Naive B cell (primary cell): ENCODE measurements around the gene ZNF324. TPM values are rescaled to one million over a fixed set of nuclear protein-coding genes. Genes with fewer than 3 reads are reported as not detected.
"Not testable (repeated sequence)": the region's sequence is repeated elsewhere in the genome, so short reads cannot be mapped to it uniquely, and the experiment has no call there.

Experiments used
- ATAC-seq, 2 donors: fragments of 150-1000 bp; cut with Tn5 transposase; 2 replicates each; pipeline ENCODE4 v1.10.0; 2021; ENCODE audit warnings: low read depth in 2 of 2, mild to moderate bottlenecking in 2 of 2, moderate library complexity in 2 of 2
- DNase-seq: peaks from one replicate; pipeline ENCODE4 v3.0.0; 2022
- H3K27ac Mint-ChIP-seq, 6 donors: one replicate each; pipeline ENCODE4 v1.8.0; 2020 to 2022; ENCODE audit warnings: mild to moderate bottlenecking in 6 of 6, mixed read lengths in 6 of 6, moderate library complexity in 5 of 6, inconsistent platforms in 2 of 6
- H3K27me3 Mint-ChIP-seq, 3 donors: one replicate each; pipeline ENCODE4 v1.8.0; 2021 to 2022; ENCODE audit warnings: mixed read lengths in 3 of 3, mild to moderate bottlenecking in 1 of 3
- H3K36me3 Mint-ChIP-seq, 2 donors: one replicate each; pipeline ENCODE4 v1.8.0; 2020 to 2022; ENCODE audit warnings: mixed read lengths in 2 of 2, inconsistent platforms in 1 of 2, mild to moderate bottlenecking in 1 of 2
- H3K4me1 Mint-ChIP-seq, 3 donors: one replicate each; pipeline ENCODE4 v1.8.0; 2020 to 2022; ENCODE audit warnings: mixed read lengths in 3 of 3, inconsistent platforms in 1 of 3, mild to moderate bottlenecking in 1 of 3, moderate library complexity in 1 of 3
- H3K4me3 Mint-ChIP-seq, 8 donors: one replicate each; pipeline ENCODE4 v1.8.0; 2020 to 2022; ENCODE audit warnings: mild to moderate bottlenecking in 8 of 8, mixed read lengths in 8 of 8, moderate library complexity in 8 of 8, inconsistent platforms in 2 of 8
- H3K9me3 Mint-ChIP-seq, 7 donors: one replicate each; pipeline ENCODE4 v1.8.0; 2020 to 2022; ENCODE audit warnings: mixed read lengths in 7 of 7, mild to moderate bottlenecking in 5 of 7, inconsistent platforms in 2 of 7, moderate library complexity in 1 of 7
- polyA plus RNA-seq, 6 donors: library from polyadenylated mRNA; unstranded; fragments of 300-500 nt; fragmentation: Illumina TruSeq; gene quantifications; one replicate each; pipeline ENCODE4 v1.2.3, GENCODE V29; 2021; ENCODE audit warnings: low read depth in 6 of 6

ZNF324 gene
- polyA plus RNA-seq, 6 donors from 2014 or later: 8.5 to 30.0 (median 14.4) TPM

DNA sequence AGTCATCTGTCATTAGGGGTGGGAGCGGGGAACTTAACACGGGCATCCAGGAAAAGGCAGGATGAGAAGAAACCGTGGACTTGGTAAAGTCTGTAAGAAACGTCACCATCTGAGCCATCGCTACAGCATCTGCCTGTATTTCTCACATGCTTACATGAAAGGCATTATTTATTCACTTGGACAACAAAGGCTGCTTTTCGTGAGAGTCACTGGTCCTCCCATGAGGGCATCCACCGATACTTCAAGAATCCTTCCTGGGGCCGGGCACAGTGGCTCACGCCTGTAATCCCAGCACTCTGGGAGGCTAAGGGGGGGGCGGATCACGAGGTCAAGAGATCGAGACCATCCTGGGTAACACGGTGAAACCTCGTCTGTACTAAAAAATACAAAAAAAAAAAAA is 25.4 kb downstream of the ZNF324 start:
- H3K27ac Mint-ChIP-seq: no peak overlapping the region
- DNase-seq (no peak), ATAC-seq (no peak)
- peaks cover 0 to 2% (median 0%) of the 10 kb centered on the region in 7 donors for H3K9me3 Mint-ChIP-seq
- H3K4me1 Mint-ChIP-seq: no peaks in the 10 kb centered on the region
- no peak overlapping the region for H3K4me3 Mint-ChIP-seq
- H3K36me3 Mint-ChIP-seq: no peaks in the 10 kb centered on the region
- no peaks in the 10 kb centered on the region for H3K27me3 Mint-ChIP-seq

DNA sequence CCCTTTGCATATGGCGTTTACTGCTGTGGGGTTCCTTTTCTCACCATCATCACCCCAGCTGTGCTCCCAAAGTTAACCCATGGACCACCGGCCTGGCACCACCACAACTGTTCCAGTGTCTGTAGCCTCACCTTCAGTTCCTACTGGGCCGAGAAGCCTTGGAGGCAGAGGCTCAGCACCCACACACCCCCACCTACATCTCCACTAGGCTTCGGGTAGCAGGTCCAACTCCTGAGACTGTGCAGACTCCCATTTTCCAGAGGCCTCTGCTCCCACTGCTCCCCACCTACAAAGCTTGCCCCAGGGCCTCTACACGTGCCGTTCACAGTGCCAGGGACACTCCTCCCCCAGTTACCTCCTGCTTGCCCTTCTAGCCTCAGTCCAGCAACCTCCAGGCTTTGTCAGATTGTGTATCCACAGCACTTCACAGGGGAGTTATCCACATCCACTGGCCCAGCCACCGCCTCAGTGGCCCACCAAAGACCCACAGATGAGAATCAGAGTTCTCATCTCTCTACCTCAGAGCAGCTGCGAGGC is 30.8 kb downstream of the ZNF324 start:
- Mint-ChIP-seq H3K9me3 (peaks cover 0 to 16% (median 11%) of the 10 kb centered on the region in 7 donors), H3K27ac (peak overlapping the region in 3 of 6 donors; percentile 37 to 74 (median 49)), H3K36me3 (peaks cover 0 to 8% of the 10 kb centered on the region in 2 donors), H3K27me3 (no peaks in the 10 kb centered on the region), H3K4me3 (peak overlapping the region in 6 of 8 donors; percentile 42 to 97 (median 94)), H3K4me1 (peaks cover 12 to 21% (median 13%) of the 10 kb centered on the region in 3 donors)
- DNase-seq: no peak
- ATAC-seq: no peak

DNA sequence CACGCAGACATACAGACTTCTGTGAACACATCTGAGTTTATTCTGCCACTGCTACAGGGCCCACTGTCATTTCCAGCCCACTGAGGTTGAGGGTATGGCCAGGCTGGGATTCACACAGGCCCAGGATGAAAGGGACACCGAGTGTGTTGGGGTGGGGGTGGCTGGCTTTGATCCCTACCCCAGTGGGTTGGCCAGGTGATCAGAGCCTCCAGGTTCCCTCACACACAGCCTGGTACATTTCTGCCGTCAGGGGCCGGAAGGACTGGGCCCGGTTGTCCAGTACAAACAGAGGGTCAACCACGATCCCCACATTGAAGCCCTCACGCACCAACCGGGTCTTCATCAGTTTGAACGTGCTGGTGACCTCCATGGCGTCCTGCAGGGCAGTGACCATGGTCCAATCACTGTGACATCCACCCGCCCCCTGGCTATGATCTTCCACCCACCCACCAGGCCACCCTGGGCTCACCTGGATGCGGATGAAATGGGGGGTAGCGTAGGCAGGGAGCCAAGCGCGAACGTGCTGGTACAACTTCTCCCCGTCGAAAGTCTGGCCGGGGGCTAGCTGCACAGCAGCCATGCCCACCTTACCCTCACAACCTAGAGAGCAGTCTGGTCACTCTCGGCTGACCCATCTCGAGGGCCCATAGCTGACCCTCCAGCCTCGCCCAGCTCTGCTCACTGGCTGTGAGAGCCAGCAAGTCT is 31.6 kb downstream of the ZNF324 start:
- peaks cover 0 to 22% (median 11%) of the 10 kb centered on the region in 7 donors for H3K9me3 Mint-ChIP-seq
- H3K4me3 Mint-ChIP-seq: peak overlapping the region; percentile 86 to 97 (median 94)
- H3K36me3 Mint-ChIP-seq: peaks cover 0 to 8% of the 10 kb centered on the region in 2 donors
- no peaks in the 10 kb centered on the region for H3K27me3 Mint-ChIP-seq
- H3K27ac Mint-ChIP-seq: peak overlapping the region in 2 of 6 donors; percentile 99
- ATAC-seq (no peak), DNase-seq (no peak)
- H3K4me1 Mint-ChIP-seq: peaks cover 12 to 21% (median 13%) of the 10 kb centered on the region in 3 donors

DNA sequence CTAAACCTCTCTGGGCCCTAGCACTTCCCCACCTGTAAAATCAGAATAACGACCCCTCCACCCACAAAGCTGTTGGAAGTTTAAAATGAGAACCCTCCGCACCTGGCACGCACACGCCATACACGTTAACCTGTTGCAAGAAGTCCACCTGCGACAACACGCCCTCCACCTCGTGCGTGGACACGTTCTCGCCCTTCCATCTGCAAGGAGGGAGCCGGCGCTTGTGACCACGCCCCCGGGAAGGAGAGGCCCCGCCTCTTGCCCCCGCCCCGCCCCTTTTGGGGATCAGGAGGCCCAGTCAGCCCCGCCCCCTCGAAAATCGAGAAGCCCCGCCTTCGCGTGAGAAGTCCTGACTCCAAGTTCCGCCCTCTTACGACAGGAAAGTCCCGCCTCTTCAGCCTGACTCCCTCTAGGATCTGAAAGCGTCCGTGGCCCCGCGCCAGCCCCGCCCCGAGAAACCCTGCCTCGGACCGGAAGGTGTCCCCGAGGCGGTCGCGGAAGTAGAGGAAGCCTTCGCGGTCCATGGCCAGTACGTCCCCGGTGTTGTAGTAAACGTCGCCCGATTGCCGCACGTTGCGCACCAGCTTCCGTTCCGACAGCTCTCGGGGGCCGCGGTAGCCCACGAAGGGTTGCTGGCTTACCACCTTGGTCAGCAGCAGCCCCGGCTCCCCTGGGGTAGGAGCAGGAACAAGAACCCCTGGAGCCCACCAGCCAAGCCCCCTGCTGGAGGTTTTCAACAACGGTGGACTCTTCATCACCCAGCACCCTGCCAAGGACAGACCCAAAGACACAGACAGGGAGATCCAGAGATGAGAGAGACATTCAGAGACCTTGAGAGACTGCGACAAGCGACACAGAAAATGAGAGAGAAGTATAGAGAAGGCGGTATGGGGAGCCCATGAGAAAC is 32.4 kb downstream of the ZNF324 start:
- H3K27ac Mint-ChIP-seq: peak overlapping the region; percentile 86 to 99 (median 96)
- H3K36me3 Mint-ChIP-seq: peaks cover 0 to 8% of the 10 kb centered on the region in 2 donors
- peak overlapping the region; percentile 86 to 97 (median 94) for H3K4me3 Mint-ChIP-seq
- peaks cover 12 to 21% (median 13%) of the 10 kb centered on the region in 3 donors for H3K4me1 Mint-ChIP-seq
- ATAC-seq: peak; percentile 88 to 89
- DNase-seq: peak; percentile 88
- H3K9me3 Mint-ChIP-seq: peaks cover 0 to 22% (median 13%) of the 10 kb centered on the region in 7 donors
- no peaks in the 10 kb centered on the region for H3K27me3 Mint-ChIP-seq

DNA sequence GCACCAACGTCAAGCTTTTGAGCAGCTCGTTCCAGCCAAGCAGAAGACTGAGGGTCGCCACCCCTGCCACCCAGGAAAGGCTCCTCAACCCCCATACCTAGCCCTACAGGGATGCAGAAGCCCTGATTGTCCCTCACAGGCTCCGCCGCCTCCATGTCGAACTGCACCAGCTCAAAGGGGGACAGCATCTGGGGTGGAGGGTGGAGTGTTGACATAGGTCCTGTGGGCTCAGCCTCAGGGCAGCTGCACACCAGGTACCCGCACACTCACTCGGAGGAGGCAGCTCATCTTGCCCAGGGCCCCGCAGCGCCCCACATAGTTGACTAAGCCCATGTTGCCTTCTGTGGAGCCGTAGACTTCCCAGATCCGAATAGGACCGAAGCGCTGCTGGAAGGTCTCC is 33.4 kb downstream of the ZNF324 start:
- Mint-ChIP-seq H3K27ac (peak overlapping the region in 2 of 6 donors; percentile 75 to 94), H3K9me3 (peaks cover 0 to 22% (median 13%) of the 10 kb centered on the region in 7 donors), H3K27me3 (no peaks in the 10 kb centered on the region), H3K4me1 (peaks cover 12 to 21% (median 13%) of the 10 kb centered on the region in 3 donors), H3K36me3 (peaks cover 0 to 8% of the 10 kb centered on the region in 2 donors), H3K4me3 (peak overlapping the region in 5 of 8 donors; percentile 35 to 94 (median 57))
- ATAC-seq: no peak
- DNase-seq: no peak

DNA sequence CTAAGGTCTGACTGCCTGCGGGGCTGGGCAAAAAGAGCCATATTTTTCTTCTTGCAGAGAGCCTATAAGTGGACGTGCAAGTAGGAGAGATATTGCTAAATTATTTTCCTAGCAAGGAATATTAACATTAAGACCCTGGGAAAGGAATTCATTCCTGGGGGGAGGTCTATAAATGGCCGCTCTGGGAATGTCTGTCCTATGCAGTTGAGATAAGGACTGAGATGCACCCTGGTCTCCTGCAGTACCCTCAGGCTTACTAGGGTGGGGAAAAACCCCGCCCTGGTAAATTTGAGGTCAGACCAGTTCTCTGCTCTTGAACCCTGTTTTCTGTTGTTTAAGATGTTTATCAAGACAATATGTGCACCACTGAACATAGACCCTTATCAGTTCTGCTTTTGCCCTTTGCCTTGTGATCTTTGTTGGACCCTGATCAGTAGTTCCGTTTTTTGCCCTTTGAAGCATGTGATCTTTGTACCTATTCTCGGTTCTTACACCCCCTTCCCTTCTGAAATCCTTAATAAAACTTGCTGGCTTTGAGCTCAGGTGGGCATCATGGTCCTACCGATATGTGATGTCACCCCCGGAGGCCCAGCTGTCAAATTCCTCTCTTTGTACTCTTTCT is 40.8 kb downstream of the ZNF324 start:
- not testable (repeated sequence) for H3K36me3 Mint-ChIP-seq, DNase-seq, H3K4me1 Mint-ChIP-seq, H3K27me3 Mint-ChIP-seq, ATAC-seq
- Mint-ChIP-seq H3K27ac (peak overlapping the region in 1 of 6 donors; percentile 42), H3K9me3 (peaks cover 5 to 17% (median 13%) of the 10 kb centered on the region in 7 donors), H3K4me3 (peak overlapping the region in 2 of 8 donors; percentile 7 to 20)

DNA sequence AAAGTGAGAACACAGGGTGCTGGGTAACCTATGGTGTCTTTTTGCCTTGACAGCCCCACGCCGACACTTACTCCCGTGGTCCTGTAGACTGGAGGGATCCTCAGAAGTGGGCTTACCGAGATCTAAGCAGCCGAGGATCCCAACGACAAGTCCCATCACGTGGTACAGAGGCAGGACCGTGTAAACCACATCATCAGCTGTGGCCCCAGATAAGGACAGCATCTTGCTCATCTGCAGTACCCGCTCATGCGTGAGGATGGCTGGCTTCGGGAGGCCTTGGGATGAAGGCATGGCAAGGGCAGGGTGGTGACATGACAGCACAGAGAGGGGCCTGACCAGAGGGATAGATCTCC is 42.8 kb downstream of the ZNF324 start:
- H3K36me3 Mint-ChIP-seq: peaks cover 0 to 7% of the 10 kb centered on the region in 2 donors
- peaks cover 10 to 24% (median 14%) of the 10 kb centered on the region in 3 donors for H3K4me1 Mint-ChIP-seq
- H3K9me3 Mint-ChIP-seq: peaks cover 4 to 14% (median 10%) of the 10 kb centered on the region in 7 donors
- no peaks in the 10 kb centered on the region for H3K27me3 Mint-ChIP-seq
- peak overlapping the region in 1 of 8 donors; percentile 30 for H3K4me3 Mint-ChIP-seq
- no peak for ATAC-seq
- DNase-seq: no peak
- peak overlapping the region in 1 of 6 donors; percentile 56 for H3K27ac Mint-ChIP-seq

DNA sequence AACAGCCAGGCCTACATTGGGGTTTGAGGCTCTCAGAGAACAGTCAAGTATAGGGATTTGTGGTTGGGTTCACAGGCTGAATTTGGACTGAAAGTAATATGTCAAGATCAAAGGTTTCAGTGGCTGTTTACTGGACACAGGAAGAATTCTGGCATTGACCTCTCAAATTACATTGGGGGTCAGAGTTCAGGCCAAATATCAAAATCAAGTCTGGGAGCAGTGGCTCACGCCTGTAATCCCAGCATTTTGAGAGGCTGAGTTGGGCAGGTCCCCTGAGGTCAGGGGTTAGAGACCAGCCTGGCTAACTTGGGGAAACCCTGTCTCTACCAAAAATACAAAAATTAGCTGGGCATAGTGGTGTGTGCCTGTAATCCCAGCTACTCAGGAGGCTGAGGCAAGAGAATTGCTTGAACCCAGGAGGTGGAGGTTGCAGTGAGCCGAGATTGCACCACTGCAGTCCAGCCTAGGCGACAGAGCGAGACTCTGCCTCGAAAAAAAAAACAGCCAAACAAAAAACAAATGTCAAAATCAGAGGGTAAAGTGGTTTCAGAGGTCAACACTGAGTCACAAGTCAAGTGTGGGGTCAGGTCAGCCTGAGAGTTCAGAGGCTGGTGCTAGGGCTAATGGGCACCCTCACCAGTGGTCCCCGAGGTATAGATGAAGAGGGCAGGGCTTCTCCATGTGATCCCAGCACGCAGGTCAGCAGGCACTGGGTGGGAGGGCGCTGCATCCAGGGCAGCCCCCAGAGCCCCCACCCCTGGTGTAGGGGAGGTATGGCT is 43.4 kb downstream of the ZNF324 start:
- peaks cover 15 to 28% (median 16%) of the 10 kb centered on the region in 3 donors for H3K4me1 Mint-ChIP-seq
- peaks cover 0 to 7% of the 10 kb centered on the region in 2 donors for H3K36me3 Mint-ChIP-seq
- ATAC-seq: no peak
- peak overlapping the region in 1 of 8 donors; percentile 30 for H3K4me3 Mint-ChIP-seq
- no peak for DNase-seq
- peak overlapping the region in 2 of 6 donors; percentile 34 to 56 for H3K27ac Mint-ChIP-seq
- H3K9me3 Mint-ChIP-seq: peaks cover 4 to 14% (median 10%) of the 10 kb centered on the region in 7 donors
- H3K27me3 Mint-ChIP-seq: no peaks in the 10 kb centered on the region

DNA sequence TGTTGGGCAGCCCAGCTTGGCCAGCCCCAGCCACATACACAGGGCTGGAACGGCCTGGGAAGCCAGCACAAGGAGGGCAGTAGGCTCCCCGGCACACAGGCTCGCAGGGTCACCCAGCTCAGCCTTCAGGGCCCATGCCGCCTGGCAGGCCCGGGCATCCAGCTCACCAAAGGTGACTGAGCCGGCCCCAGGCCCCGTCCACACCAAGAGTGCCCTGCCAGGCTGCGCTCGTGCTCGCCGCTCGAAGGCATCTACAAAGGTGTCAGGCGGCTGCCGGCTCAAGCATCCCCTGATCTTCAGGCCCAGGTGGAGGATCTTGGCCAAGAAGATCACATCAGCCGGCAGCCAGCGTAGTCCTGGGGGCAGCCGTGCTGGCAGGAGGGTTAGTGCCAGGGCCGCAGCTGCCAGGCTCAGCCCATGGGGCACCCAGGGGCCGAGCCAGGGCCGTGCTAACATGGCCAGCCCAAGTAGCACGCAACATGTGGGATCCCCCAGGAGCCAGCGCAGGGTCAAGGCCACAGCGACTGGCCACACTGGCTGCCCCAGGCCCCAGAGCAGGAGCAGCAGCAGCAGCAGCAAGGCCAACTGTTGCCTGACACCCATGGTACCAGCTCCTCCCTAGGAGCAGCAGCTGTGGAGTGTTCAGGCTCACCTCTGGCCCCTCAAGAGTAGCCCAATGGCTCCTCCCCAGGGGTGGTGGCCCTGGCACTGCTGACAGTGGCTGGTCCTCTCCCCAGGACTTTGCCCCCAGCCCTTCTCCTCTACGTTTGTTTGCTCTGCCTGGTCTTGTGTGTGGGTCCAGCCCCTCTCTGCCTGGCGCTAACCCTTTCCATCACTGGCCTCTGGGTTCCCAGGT is 44.7 kb downstream of the ZNF324 start, which contains the start of gene SLC27A5:
Gene SLC27A5, minus strand, starts transcription at position 640 of the 856 bp plus-strand sequence. Its CDS starts 37 bp downstream, at position 603.
- ATAC-seq: no peak
- H3K27ac Mint-ChIP-seq: peak within 1 kb of the TSS in 2 of 6 donors; percentile 64 to 71
- no peaks in the 10 kb centered on the region for H3K27me3 Mint-ChIP-seq
- peaks cover 4 to 11% (median 8%) of the 10 kb centered on the region in 7 donors for H3K9me3 Mint-ChIP-seq
- H3K36me3 Mint-ChIP-seq: peaks cover 0 to 7% of the 10 kb centered on the region in 2 donors
- H3K4me3 Mint-ChIP-seq: peak within 1 kb of the TSS in 1 of 8 donors; percentile 57
- DNase-seq: no peak
- peaks cover 23 to 37% (median 24%) of the 10 kb centered on the region in 3 donors for H3K4me1 Mint-ChIP-seq

DNA sequence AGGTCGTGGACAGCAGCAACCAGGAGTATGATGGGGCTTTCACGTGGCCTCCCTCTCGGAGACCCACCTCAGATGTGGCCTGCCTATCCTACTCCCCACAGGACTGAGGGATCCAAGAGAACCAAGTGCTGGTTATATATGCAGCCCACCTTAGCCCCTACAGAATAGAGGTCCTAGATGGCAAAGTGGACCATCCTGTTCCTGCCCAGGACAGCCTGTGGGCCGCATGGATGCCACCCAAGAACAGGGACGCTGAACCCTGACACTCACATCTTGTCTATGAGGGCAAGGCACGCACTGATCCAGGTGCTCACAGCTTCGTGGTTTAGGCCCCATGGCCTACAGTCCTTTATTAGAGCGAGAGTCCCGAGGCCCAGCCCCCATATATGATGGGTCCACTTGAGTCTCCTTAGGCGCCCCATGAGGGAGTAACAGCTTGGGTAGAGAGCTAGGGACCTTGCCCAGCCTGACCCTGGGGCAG is 46.4 kb downstream of the ZNF324 start:
- Mint-ChIP-seq H3K4me1 (peaks cover 28 to 48% (median 32%) of the 10 kb centered on the region in 3 donors), H3K36me3 (peaks cover 0 to under 1% of the 10 kb centered on the region in 2 donors), H3K4me3 (peak overlapping the region in 6 of 8 donors; percentile 29 to 73 (median 56)), H3K27me3 (no peaks in the 10 kb centered on the region), H3K9me3 (no peaks in the 10 kb centered on the region), H3K27ac (peak overlapping the region in 1 of 6 donors; percentile 49)
- DNase-seq (no peak), ATAC-seq (no peak)
